ENCODE results near the gene FAM151B.
"Not testable (repeated sequence)": the region's sequence is repeated elsewhere in the genome, so short reads cannot be mapped to it uniquely, and the experiment has no call there.

Gene FAM151B

DNA sequence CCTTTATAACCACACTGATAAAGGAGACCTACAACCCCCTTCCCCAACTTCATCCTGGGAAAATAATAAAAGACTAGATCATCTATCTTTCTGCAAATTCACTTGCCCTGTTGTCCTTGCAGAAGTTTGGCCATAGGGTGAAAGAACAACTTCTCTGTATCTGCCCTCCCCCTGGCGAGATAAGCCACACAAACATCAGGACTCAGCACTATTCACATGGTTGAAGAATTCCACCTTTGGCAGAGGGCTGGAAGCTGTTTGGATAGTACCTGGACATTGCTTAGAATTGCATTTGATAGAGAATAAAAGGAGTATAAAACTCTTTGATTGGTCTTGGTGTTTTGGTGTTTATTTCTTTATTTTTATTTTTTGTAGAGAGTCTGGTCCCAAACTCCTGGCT lies 16.9 kb downstream of the FAM151B start:
- no peak for DNase-seq

DNA sequence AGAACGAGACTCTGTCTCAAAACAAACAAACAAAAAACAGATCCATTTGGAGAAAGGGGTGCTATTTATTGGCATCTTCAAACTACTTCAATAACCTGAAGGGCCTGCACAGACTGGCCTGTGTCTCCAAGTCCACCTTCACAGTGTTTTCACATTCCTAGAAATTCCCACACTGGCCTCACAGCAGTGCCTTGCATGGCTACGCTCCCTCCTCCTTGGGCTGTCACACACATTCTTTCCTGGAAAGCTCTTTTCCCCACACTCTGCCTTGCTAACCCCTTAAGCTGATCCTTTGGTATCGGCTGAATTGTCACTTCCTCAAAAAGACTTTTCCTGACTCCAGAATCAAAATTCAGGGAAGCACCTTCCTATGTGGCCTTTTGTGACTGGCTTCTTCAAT lies 19.8 kb downstream of the FAM151B start:
- no peak for DNase-seq

DNA sequence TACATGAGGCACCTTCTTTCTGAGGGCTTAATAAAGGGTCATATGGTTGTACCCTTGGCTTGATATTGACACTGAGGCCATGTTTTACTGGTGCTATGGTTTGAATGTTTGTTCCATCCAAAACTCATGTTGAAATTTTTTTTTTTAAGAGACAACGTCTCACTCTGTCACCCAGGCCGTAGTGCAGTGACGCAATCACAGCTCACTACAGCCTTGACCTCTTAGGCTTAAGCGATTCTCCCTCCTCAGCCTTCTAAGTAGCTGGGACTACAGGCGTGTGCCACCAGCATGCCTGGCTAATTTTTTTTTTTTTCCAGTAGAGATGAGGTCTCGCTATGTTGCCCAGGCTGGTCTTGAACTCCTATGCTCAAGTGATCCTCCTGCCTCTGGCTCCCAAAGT lies 20.9 kb downstream of the FAM151B start:
- no peak for DNase-seq

DNA sequence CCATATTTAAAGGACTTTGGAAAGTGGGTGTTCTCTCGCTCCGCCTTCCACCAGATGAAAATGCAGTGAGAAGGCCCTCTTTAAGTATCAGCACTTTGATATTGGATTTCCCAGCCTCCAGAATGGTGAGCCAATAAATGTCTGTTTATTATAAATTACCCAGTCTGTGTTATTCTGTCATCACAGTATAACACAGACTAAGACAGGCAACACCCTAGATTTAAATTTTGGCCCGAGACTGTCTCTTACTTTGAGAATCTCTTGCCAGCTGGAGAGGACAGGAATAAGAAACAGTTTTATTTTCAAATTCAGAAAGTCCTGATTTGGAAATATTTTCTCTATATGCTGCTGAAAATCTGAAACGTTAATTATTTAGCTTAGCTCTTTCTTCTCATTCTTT lies 21.5 kb downstream of the FAM151B start:
- DNase-seq: no peak

DNA sequence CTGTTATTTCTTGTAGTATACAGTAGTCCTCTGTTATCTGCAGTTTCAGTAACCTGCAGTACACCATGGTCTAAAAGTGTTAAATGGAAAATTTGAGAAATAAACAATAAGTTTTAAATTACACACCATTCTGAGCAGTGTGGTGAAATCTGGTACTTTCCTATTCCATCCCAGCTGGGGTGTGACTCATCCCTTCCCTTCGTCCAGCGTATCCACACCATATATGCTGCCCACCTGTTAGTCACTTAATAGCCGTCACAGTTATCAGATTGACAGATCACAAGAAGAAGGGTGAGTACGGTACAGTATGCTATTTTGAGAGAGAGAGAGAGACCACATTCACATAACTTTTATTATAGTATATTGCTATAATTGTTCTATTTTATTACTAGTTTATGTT lies 28.9 kb downstream of the FAM151B start:
- no peak for DNase-seq

DNA sequence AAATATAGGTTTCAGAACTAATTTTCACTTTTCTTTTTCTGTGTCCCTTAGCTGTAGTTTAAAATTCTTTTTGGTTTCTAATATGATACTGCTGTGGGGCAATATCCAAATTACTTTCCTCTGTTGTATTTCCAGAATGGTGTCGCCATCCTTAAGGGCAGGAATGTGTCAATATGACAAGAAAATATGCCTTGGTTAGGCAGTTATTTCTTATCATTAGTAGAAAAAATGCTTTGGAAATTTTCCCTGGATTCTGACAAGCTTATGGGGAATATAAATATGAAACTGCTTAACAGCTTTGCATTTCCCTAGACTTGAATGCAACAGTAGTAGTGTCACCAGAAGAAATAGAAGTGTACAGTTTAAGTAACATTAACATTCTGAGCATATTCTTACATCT lies 52.8 kb downstream of the FAM151B start:
- no peak for DNase-seq

DNA sequence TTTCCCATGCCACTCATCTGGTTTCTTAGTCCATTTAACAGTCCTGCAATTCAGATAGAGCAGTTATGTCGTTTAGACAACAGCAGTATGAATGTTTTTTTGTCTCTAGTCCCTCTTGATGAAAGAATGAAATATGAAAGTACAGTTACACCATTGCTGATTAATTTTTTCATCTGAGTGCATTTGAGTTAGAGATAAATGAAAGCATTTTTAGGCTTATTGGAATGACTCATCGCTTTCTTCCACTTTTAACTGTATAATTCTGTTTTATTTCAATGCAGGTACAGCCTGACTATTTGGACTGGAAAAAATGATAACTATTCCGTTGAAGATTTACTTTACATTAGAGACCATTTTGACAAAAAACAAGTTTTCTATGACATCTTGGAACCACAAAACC lies 53.5 kb downstream of the FAM151B start:
- DNase-seq: no peak

DNA sequence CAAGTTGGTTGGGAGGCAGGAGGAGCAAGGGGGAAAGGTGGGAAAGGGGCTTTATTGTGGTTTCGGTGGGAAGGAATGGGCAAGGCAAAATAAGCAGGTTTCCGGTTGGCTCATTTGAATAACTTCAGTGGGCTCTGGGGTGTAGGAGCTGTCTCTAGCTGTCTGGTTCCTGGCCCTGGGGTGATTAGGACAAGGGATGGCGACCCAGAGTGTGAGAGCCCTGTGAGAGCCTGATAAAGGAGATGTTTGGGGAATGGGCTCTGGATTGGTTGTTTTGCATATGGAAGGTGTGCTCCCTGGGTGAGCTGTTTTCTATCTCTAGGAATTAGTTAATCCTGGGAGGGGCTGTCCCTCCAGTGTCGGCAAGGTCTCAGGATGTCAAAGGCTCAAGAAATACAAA lies 66.7 kb downstream of the FAM151B start:
- no peak for DNase-seq

DNA sequence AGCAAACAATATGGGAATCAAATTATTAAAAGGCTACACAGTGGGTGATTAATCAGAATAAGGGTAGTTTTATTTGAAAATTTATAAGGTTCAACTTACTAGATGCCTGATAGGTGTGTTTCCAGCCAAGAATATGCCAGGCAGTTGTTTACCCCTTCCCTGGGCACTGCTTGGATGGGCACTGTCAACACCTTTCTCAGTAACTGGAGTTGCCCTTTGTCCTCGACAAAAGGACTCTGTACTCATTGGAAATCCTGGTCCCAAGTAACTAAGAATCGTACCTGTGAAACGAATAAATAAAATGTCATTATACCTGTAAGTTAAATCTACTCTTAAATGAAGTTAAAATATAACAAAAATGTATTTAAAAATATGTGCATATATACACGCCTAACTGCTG lies 67.2 kb downstream of the FAM151B start:
- DNase-seq: no peak

DNA sequence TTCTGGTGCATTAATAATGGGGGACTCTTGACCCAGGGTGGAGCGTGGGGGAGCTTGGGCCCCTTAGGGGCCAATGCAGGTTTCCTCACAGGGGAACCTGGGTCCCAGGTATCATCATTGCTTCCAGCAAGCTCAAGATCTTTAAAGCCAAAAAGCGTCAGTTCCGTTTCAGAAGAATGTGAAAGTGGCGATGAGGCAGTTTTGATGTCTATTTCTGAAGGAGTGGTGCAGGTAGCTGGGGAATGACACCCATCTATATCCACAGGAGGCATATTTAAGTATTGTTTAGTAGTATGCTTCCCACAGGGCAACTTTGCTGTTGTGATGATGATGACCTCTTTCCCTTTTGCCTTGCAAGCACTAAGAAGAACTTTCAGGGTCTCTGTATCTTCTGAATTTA lies 71.3 kb downstream of the FAM151B start:
- no peak for DNase-seq

DNA sequence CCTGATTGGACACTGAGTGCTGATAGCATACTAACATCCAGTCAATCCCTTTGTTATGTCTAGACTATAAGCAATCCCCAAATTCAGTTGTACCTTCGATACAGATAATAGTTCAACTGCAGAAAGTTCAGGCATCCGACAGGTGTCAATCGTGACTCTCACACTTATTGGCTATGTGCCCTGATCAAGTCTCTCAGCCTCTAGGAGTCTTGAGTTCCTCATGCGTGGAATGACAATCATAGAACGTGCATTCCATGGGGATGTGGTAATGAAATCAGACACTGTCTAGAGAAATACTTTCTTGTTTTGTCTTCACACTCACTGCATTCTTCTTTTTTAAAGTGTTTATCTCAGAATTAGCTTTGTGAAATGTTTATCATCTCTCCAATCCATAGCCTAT lies 77.4 kb downstream of the FAM151B start:
- no peak for DNase-seq

DNA sequence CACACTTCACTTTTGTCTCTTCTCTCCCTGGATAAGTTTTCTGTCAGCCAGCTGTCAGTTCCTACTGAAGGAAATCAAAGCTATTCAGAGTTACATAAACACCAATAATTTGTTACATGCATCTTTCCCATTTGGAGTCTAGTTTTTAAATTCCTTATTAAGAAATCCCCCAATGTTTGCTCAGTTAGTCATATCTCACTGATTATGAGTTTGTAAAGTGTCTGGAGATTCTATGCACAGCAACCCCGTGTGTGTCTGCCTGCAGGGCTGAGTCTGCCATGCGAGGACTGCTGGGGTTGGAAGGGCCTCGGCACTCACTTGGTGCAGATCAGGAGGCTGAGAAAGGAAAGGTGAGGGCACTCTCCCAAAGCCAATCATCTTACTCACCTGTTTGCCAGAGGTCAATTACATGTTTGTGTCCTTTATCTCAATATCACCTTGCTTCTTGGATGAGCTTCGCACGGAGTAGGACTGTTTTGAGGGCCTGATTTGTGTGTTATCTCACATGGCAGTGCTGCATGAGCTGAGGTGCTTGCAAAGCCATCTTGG lies 78.9 kb downstream of the FAM151B start:
- no peak for DNase-seq

DNA sequence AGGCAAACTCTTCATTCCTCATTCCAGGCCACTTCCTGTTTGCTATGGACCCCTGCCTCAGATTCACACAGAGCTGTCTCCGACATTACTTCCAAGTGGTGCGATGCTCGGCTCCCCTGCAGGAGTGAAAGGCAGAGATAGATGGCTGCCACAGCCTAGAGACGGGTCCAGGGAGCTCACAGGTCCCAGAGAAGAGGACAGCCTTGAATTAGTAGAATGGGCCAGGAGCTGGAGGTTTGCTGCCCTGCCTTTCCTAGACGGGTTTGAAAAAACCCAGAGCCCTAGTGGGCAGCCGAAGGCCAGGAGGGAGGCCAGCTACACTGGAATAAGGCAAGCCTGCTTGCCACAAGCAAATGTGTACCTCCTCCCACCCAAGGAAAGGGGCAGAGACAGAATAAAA lies 80.4 kb downstream of the FAM151B start:
- DNase-seq: no peak

DNA sequence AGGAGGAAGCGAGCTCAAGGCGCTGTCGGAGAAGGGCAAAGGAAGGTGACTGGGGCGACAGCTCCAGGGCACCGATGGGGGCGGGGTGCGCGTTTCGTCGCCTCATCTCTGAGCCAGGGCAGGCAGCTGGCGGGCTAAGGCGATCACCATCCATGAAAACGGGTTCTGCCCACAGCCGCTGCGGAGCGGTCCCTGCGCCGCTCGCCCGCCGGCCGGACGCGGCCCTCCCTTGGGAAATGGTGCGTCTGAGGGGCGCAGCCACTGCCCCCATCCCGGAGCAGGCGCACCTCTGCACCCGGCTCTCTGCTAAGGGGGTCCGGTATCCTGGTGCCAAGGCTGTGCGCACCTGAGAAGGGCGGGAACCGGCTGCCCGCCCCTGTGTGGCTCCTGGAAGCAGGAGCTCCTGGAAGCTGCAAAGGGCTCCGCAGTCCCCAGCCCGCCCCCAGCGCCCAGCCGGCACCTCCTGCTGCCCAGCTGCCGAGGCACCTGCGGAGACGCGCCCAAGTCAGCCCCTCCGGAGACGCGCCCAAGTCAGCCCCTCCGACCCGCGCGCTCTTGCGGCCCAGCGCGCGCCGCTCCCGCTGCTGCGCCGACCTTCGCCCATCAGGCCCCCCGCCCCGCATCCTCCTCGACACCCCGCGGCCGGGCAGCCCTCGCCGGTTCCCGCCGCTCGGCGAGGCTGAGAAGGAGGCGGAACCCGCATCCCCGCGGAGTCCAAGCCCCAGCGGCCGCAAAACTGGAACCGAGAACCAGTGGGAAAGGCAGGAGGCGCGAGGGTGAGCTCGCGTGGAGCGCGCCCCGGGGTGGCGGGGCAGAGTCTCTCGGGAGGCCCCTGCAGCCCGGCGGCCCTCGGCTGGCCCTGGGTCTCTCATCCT lies 81.4 kb downstream of the FAM151B start:
- no peak for DNase-seq

DNA sequence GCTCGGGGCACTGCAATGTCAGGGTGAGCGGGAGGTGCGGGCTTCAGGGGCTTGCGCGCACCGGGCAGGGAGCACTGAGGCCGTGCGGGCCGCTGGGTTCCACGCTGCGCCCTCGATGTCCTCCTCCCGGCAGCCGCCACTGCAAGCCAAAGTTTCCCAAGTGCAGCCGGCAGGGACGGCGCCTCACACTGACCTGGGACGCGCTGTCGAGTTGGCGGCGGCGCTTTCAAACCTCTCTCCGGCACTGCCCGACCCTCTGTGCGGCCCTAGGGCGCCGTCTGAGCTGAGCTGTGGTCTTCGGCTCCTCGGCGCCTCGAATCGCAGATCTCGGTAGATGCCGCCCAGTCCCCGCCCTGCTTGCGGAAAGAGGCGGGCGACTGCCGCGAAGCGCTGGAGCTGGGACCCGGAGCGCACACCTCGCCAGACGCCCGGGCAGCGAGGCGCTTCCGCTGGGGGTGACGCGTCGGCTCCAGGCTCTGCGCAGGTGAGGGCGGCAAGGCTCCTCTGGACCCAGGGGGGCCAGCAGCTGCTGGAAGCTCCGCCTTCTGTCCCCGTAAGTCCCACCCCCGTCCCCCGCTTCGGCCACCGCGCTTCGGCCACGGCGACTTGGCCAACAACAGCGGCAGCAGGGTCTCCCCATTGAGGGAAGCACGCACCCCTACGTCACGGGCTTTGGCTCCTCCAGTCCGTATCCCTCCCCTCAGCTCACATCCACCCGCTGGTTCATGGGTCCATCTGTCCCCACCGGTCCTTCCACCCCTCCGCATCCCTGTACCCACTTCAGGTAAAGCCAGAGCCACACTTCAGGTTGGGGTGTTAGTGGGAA lies 82.3 kb downstream of the FAM151B start, which contains the start of gene ANKRD34B:
TSS of gene ANKRD34B (minus strand) at position 320 of the 826 bp plus-strand sequence. CDS start 10,261 bp downstream, outside the sequence.
- no peak for DNase-seq

DNA sequence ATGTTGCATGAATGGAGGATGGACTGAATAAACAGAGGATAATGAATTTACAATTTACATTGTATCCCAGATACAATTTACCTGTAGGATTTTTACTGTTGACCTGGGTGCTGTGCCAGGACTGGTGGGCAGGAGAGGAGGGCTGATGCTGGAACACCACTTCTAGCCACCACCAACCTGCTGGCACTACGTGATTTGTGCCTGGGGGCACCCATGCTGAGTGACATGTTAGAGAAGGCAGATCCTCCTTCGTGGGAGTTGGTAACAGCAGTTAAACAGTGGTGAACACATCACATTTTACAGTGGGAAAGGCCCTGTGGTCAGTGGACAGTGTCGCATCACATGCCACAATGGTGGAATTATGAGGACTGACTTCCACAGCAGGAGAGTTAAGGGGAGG lies 85.2 kb downstream of the FAM151B start:
- DNase-seq: no peak

DNA sequence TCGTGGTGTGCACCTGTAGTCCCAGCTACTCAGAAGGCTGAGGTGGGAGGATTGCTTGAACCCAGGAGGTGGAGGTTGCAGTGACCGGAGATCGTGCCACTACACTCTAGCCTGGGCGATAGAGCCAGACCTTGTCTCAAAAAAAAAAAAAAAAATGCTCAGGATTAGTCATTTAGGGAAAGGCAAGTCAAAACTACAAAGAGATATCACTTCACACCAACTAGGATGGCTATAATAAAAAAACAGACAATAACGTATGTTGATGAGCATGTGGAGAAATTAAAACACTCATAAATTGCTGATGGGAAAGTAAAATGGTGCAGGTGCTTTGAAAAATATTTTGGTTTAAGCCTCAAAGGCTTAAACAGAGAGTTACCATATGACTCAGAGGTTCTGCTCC lies 88.5 kb downstream of the FAM151B start:
- no peak for DNase-seq

DNA sequence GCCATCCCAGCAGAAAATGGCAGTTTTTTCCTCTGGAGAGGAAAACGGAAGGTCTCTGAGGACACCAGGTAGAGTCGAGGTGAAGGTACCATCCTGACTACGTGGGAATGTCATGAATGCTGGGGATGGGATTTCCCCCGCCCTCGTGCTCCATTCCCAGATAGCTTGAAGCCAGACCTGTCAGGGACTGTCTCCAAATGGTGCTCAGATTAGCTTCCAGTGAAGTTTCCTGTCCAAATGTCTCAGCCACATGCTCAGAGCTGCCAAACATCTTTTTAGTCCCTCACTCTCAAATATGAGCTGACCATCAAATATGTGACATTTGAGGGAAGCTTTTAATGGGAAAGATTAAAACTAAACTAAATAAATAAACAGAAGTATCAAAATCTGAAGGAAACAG lies 89.8 kb downstream of the FAM151B start:
- DNase-seq: no peak

DNA sequence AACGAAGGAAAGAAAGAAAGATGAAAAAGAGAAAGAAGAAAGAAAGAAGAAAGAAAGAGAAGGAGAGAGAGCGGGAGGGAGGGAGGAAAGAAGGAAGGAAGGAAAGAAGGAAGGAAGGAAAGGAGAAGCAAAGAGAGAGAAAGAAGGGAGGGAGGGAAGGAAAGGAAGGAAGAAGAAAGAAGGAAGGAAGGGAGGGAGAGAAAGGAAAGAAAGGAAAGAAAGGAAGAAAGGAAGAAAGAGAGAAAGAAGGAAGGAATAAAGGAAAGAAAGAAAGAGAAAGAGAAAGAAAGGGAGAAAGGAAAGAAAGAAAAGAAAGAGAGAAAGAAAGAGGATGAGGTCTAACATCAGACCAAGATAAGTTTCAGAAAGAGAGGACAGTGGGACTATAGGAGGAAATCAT lies 91.2 kb downstream of the FAM151B start:
- no peak for DNase-seq

DNA sequence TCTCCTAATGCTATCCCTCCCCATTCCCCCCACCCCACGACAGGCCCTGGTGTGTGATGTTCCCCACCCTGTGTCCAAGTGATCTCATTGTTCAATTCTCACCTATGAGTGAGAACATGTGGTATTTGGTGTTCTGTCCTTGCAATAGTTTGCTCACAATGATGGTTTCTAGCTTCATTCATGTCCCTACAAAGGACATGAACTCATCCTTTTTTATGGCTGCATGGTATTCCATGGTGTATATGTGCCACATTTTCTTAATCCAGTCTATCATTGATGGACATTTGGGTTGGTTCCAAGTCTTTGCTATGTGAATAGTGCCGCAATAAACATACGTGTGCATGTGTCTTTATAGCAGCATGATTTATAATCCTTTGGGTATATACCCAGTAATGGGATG lies 92.4 kb downstream of the FAM151B start:
- not testable (repeated sequence) for DNase-seq

DNA sequence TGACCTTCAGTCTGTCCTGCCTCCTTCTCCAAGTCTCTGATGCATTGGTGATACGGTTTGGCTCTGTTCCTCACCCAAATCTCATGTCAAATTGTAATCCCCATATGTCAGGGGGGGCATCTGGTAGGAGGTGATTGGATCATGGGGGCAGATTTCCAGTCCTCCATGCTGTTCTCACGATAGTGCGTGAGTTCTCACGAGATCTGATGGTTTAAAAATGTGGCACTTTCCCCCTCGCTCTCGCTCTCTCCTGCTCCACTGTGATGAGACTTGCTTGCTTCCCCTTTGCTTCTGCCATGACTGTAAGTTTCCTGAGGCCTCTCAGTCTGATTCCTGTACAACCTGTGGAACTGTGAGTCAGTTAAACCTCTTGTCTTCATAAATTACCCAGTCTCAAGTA lies 96.9 kb downstream of the FAM151B start:
- no peak for DNase-seq

DNA sequence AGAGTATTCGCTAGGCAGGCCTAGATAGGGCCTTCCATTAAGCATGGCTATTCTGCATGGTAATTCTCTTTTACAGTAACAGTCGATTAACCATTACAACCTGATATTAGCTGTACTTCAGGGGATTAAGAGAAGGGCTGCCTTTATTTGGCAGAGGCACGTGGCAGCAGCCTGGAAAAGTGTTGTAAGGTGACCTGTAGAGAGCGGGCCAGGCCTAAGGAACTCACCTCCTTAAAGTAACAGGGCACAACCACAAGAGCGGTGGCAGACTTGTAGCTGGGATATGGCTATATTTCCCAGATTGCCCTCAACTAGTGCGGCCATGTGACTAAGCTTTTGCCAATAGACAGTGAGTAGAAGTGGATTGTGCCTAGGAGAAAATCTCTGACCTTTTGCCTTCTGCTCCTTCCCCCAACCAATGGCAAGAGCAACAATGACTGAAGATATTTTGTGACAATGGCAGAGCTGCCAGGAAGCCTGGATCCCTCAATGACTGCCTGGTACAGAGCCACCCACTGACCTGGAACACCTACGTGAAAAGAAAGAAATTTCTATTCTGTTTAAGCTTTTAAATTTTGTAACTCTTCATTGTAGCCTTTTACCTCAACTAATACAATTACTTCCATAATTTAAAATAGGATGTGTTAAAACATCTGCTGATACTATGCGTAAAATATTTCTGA lies 101.1 kb downstream of the FAM151B start:
- DNase-seq: no peak

DNA sequence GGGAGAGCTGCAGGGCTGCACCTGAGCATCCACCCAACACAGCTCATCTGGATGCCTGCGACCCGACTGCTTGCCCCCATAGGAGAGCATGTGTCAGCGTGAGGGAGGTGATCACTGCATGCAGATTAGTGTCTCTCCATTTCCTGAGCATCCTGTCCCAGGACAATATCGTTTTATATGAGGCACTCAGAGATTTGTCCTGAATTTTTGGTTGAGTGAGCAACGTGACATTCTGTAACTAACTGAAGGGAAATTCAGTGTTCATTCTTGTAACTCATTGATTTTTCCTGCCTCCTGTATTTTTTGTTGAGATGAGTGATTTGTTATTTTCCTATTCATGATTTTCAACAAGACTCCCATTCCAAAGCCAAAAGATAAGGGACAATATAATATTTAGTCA lies 102.9 kb downstream of the FAM151B start:
- DNase-seq: no peak
